Cardiac muscle cell (in vitro differentiated cells and primary cell): Measurements from ENCODE around the gene NEDD4L. TPM values are rescaled to one million over a fixed set of nuclear protein-coding genes. Genes with fewer than 3 reads are reported as not detected.

Experiments
- DNase-seq, 2 donors: peaks; one replicate each; pipeline versions ENCODE4 v3.0.0 to v3.0.0-alpha.2; 2010 to 2017; ENCODE audit warnings: low read depth in 1 of 2, low spot score in 1 of 2
- H3K27ac ChIP-seq: fragments of 200-600 bp; sonication (generic); 2 replicates; pipeline ENCODE4 v1.5.1; 2016
- H3K27me3 ChIP-seq: fragments of 200-600 bp; sonication (generic); 2 replicates; pipeline ENCODE4 v1.6.0; 2016; ENCODE audit warnings: control low read depth
- H3K36me3 ChIP-seq: fragments of 200-600 bp; sonication (generic); 2 replicates; pipeline ENCODE4 v1.5.1; 2016; ENCODE audit warnings: control low read depth
- H3K4me1 ChIP-seq: fragments of 200-600 bp; sonication (generic); 2 replicates; pipeline ENCODE4 v1.8.1; 2017; ENCODE audit warnings: low read depth, mild to moderate bottlenecking, mixed run types
- H3K4me3 ChIP-seq: fragments of 200-600 bp; sonication (generic); 2 replicates; pipeline ENCODE4 v1.5.1; 2016; ENCODE audit warnings: mild to moderate bottlenecking
- H3K9me3 ChIP-seq: fragments of 200-600 bp; sonication (generic); 2 replicates; pipeline ENCODE4 v1.5.1; 2017; ENCODE audit warnings: low read depth, mild to moderate bottlenecking, control low read depth
- polyA plus RNA-seq: library from polyadenylated mRNA; unstranded; fragments of >200 nt; fragmentation: Nextera tagmentation; extraction: Ambion mirVana; gene quantifications from 2 replicates; pipeline ENCODE4 v1.2.1, GENCODE V29; 2016
- total RNA-seq: library from RNA; depleted of rRNA; stranded (reverse); fragments of >200 nt; gene quantifications from 2 replicates; pipeline ENCODE4 v1.2.3, GENCODE V29; 2016
- TF ChIP-seq, protein P1 (sequence below): IDR thresholded peaks from 2 replicates; pipeline ENCODE4 v1.5.1; 2012; ENCODE audit warnings: low read depth, mild to moderate bottlenecking, low read length

Gene NEDD4L
- total and polyA plus RNA-seq, 2 experiments from 2014 or later: 30.8 to 40.5 TPM

DNA sequence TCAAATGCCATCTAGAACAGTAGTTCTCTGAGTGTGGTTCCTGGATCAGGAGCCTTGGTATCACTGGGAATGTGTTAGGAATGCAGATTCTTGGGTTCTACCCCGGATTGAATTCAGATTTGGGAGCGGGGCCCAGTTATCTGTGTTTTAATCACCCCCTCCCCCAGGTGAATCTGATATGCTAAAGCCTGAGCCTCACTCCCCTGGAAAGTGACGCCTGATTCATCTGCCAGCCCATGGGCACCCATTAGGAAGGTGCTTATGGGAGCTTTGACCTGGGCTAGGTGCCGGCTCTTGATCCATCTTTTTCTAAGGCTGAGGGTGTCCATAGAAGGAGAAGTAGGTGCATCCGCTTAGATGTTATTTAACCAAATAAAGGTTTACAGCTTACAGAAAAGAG, 199.4 kb downstream of the NEDD4L start:
- Histone ChIP-seq H3K36me3 (no peaks in the 10 kb centered on the region), H3K4me3 (no peak overlapping the region), H3K27me3 (no peaks in the 10 kb centered on the region), H3K4me1 (peaks cover 4% of the 10 kb centered on the region), H3K27ac (no peak overlapping the region), H3K9me3 (no peaks in the 10 kb centered on the region)
- TF ChIP-seq, protein P1, sequence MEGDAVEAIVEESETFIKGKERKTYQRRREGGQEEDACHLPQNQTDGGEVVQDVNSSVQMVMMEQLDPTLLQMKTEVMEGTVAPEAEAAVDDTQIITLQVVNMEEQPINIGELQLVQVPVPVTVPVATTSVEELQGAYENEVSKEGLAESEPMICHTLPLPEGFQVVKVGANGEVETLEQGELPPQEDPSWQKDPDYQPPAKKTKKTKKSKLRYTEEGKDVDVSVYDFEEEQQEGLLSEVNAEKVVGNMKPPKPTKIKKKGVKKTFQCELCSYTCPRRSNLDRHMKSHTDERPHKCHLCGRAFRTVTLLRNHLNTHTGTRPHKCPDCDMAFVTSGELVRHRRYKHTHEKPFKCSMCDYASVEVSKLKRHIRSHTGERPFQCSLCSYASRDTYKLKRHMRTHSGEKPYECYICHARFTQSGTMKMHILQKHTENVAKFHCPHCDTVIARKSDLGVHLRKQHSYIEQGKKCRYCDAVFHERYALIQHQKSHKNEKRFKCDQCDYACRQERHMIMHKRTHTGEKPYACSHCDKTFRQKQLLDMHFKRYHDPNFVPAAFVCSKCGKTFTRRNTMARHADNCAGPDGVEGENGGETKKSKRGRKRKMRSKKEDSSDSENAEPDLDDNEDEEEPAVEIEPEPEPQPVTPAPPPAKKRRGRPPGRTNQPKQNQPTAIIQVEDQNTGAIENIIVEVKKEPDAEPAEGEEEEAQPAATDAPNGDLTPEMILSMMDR: no peak
- DNase-seq: no peak

DNA sequence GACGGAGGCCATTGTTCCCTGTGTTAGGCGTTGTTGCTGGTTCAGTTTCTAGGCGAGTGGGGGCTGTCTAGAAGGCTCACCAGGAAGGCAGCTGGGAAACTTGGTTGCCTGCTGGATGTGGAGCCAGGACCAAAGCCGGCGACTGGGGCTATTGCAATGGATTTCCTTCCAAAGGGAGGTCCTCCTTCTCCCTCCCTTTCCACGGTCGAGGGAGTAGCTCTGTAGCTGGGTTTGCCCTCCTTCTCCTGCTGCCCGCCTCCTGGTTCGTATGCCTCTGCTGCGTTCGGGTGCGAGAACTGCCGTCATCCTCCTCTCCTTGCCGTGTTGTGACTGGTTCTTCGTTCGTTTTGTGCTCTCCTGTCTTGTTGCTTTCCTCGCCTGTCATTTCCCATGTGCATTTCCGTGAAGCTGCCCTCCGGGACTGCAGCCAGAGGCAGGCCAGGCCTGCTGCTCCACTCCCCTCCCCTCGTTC, 203.4 kb downstream of the NEDD4L start:
- H3K4me3 ChIP-seq: no peak overlapping the region
- DNase-seq: peak; percentile 28 to 53

DNA sequence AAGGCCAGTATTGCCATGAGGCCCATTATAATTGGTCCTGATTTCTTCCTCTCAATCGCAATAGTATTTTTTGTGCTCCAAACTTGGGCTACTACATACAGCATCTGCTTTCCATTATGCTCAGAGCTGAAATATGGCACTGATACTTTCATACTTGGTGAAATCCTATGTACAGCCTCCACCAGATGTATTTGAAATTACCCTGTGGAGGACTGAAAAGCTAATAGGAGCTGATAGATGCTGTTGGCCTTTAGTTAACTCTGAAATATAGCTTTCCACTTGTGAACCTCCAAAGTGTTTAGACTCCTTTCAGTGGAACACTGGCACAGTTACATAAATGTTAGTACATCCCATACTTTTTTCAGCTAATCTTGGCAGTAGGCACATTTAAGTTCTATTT, 205.7 kb downstream of the NEDD4L start:
- H3K27me3 ChIP-seq: no peaks in the 10 kb centered on the region
- H3K27ac ChIP-seq: no peak overlapping the region
- no peak overlapping the region for H3K4me3 ChIP-seq
- no peak for DNase-seq
- H3K9me3 ChIP-seq: no peaks in the 10 kb centered on the region
- no peaks in the 10 kb centered on the region for H3K36me3 ChIP-seq
- H3K4me1 ChIP-seq: no peaks in the 10 kb centered on the region
- TF ChIP-seq, protein P1: no peak

More for the DNA sequence above, 203.4 kb downstream of the NEDD4L start:
- H3K4me1 ChIP-seq: no peaks in the 10 kb centered on the region
- peak overlapping the region; percentile 24 for H3K27ac ChIP-seq
- H3K36me3 ChIP-seq: no peaks in the 10 kb centered on the region
- no peaks in the 10 kb centered on the region for H3K27me3 ChIP-seq
- H3K9me3 ChIP-seq: no peaks in the 10 kb centered on the region
- TF ChIP-seq, protein P1: no peak

DNA sequence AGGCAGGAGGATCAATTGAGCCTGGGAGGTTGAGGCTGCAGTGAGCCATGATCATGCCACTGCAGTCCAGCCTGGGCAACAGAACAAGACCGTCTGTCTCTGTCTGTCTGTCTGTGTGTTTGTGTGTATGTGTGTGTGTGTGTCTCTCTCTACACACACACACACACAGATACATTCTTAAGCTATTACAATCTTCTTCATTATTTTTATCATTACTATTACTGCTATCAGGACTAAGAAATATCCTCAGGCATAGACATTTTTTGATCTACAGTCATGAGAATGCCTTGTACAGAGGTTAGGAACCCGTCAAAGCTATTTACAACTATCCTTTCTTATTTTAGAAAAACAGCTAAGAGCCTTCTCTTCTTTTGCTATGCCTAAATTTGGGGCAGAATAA, 207.4 kb downstream of the NEDD4L start:
- DNase-seq: no peak
- TF ChIP-seq, protein P1: no peak
- Histone ChIP-seq H3K27me3 (no peaks in the 10 kb centered on the region), H3K36me3 (no peaks in the 10 kb centered on the region), H3K4me1 (no peaks in the 10 kb centered on the region), H3K9me3 (no peaks in the 10 kb centered on the region), H3K27ac (no peak overlapping the region), H3K4me3 (no peak overlapping the region)

DNA sequence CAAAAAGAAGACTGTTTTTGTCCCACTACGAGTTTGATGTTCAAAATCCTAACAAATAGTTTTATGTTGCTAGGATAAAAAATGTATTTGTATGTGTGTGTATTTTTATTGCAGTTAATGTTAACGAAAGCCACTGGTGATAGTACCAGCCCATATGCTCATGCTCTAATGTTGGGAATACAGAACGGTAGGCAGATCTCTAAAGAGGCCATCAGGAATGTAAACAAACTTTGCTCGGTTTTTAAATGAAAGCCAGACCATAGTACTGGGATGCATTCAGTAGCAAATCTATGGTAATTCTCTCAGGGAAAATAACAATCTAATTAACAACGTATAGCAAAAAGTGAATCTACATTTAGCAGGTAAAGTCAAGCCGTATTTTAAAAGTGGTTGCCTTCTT, 208.1 kb downstream of the NEDD4L start:
- no peak overlapping the region for H3K4me3 ChIP-seq
- no peaks in the 10 kb centered on the region for H3K27me3 ChIP-seq
- no peaks in the 10 kb centered on the region for H3K36me3 ChIP-seq
- no peaks in the 10 kb centered on the region for H3K4me1 ChIP-seq
- H3K27ac ChIP-seq: no peak overlapping the region
- TF ChIP-seq, protein P1: no peak
- no peak for DNase-seq
- no peaks in the 10 kb centered on the region for H3K9me3 ChIP-seq

DNA sequence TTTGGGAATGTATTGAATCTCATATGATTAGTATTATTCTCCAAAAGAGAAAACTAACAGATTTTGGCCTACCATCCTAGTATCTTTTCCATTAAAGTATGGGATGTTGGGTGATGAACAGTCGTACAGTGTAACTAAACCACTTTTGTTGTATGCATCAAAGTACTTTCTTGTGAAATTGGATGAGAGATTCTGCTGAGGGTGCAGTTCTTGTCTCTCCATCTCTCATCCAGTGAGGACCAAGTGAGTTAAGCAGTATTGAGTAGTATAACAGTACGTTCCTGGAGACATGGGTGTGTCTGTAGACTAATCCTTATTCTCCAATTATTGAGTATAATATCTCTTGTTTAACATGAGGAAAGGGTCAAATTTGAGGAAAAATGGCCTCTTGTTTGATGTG, 209.3 kb downstream of the NEDD4L start:
- TF ChIP-seq, protein P1: no peak
- Histone ChIP-seq H3K36me3 (no peaks in the 10 kb centered on the region), H3K27ac (no peak overlapping the region), H3K4me3 (no peak overlapping the region), H3K9me3 (no peaks in the 10 kb centered on the region), H3K27me3 (no peaks in the 10 kb centered on the region), H3K4me1 (no peaks in the 10 kb centered on the region)
- DNase-seq: no peak
